ENCODE results near the gene NUP107. TPM values are rescaled to one million over a fixed set of nuclear protein-coding genes. Genes with fewer than 3 reads are reported as not detected.

Gene NUP107
- total RNA-seq, 2 experiments from 2014 or later: 142 to 143 TPM

DNA sequence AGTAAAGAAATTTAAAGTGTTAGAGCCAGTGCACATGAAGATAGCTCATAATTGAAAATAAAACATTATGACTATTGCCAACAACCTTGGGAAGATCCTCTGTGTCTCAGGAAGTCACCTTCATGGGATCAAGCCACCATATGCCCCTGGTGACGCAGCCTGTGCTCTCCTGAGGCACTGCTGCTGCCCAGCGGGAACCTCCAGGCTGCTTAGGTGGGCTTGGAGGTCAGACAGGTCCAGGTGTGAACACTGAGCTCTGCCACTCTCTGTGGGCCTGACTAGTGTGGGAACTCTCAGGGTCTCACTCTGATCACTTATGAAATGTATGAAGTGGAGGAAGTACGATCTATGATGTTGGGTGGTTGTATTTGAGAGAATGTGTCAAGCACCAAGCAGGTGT, 75.9 kb downstream of the NUP107 start:
- intact Hi-C loops (cut with micrococcal nuclease): no loop called here
- no peaks in the 10 kb centered on the region for H3K27me3 Mint-ChIP-seq
- H3K4me3 Mint-ChIP-seq: no peak overlapping the region
- TF ChIP-seq, protein P1, sequence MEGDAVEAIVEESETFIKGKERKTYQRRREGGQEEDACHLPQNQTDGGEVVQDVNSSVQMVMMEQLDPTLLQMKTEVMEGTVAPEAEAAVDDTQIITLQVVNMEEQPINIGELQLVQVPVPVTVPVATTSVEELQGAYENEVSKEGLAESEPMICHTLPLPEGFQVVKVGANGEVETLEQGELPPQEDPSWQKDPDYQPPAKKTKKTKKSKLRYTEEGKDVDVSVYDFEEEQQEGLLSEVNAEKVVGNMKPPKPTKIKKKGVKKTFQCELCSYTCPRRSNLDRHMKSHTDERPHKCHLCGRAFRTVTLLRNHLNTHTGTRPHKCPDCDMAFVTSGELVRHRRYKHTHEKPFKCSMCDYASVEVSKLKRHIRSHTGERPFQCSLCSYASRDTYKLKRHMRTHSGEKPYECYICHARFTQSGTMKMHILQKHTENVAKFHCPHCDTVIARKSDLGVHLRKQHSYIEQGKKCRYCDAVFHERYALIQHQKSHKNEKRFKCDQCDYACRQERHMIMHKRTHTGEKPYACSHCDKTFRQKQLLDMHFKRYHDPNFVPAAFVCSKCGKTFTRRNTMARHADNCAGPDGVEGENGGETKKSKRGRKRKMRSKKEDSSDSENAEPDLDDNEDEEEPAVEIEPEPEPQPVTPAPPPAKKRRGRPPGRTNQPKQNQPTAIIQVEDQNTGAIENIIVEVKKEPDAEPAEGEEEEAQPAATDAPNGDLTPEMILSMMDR (IDR thresholded peaks at IDR 0.05): no peak
- H3K36me3 Mint-ChIP-seq (ENCODE audit: low read depth): peaks cover 13% of the 10 kb centered on the region
- POLR2A ChIA-PET: no interaction called here
- CTCF ChIA-PET: no interaction called here
- H3K27ac Mint-ChIP-seq: no peak overlapping the region
- ATAC-seq (no peak), DNase-seq (no peak)
- H3K4me1 Mint-ChIP-seq (ENCODE audit: low read depth): no peaks in the 10 kb centered on the region
- H3K9me3 Mint-ChIP-seq: no peaks in the 10 kb centered on the region

GRCh38 chr12:68765696-68766095, 78.9 kb downstream of the NUP107 start:
- Mint-ChIP-seq H3K27ac (no peak overlapping the region), H3K27me3 (no peaks in the 10 kb centered on the region), H3K9me3 (no peaks in the 10 kb centered on the region), H3K4me1 (ENCODE audit: low read depth) (no peaks in the 10 kb centered on the region), H3K4me3 (no peak overlapping the region), H3K36me3 (ENCODE audit: low read depth) (peaks cover 8% of the 10 kb centered on the region)
- TF ChIP-seq, protein P1 (IDR thresholded peaks at IDR 0.05): no peak
- ChIA-PET POLR2A (interaction anchor here (0.7 kb wide), 1 partner anchor 370 kb away, joined by 3 read pairs; no protein-coding TSS in a partner anchor), CTCF (no interaction called here)
- ATAC-seq: no peak
- intact Hi-C loops (cut with micrococcal nuclease): no loop called here
- no peak for DNase-seq

DNA sequence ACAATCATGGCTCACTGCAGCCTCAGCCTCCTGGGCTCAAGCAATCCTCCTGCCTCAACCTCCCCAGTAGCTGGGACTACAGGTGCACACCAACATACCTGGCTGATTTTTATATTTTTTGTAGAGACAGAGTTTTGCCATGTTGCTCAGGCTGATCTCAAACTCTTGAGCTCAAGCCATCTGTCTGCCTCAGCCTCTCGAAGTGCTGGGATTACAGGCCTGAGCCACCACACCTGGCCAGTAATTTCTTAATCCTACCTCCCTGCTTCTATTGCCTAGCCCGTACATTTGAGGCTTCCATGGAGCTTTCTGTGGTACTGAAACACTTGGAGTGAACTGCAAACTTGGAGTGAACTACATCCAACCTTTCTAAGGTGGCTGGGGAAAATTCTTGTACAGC, 79.9 kb downstream of the NUP107 start:
- Mint-ChIP-seq H3K9me3 (no peaks in the 10 kb centered on the region), H3K4me3 (no peak overlapping the region), H3K4me1 (ENCODE audit: low read depth) (peaks cover 3% of the 10 kb centered on the region), H3K36me3 (ENCODE audit: low read depth) (peaks cover 6% of the 10 kb centered on the region), H3K27ac (no peak overlapping the region), H3K27me3 (no peaks in the 10 kb centered on the region)
- TF ChIP-seq, protein P1 (IDR thresholded peaks at IDR 0.05): no peak
- intact Hi-C loops (cut with micrococcal nuclease): no loop called here
- ChIA-PET POLR2A (no interaction called here), CTCF (no interaction called here)
- ATAC-seq (no peak), DNase-seq (no peak)

DNA sequence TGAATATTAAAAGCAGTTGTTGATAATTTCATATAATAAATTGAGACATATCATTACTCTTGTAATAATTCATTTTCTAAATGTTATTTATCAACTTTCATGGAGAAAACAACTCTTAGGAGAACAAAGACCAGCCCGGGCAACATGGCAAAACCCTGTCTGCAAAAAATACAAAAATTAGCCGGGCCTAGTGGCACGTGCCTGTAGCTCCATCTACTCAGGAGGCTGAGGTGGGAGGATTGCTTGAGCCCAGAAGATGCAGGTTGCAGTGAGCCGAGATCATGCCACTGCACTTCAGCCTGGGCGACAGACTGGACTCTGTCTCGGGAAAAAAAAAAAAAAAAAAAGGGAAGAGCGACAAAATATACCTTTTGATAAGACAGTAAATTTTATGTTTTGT, 80.4 kb downstream of the NUP107 start:
- ChIA-PET CTCF (interaction anchor here (0.6 kb wide), 1 partner anchor 62 kb away, joined by 3 read pairs; no protein-coding TSS in a partner anchor), POLR2A (no interaction called here)
- peaks cover 5% of the 10 kb centered on the region for H3K36me3 Mint-ChIP-seq (ENCODE audit: low read depth)
- no peaks in the 10 kb centered on the region for H3K27me3 Mint-ChIP-seq
- H3K4me1 Mint-ChIP-seq (ENCODE audit: low read depth): peaks cover 3% of the 10 kb centered on the region
- DNase-seq (no peak), ATAC-seq (no peak)
- TF ChIP-seq, protein P1 (IDR thresholded peaks at IDR 0.05): no peak
- no peak overlapping the region for H3K4me3 Mint-ChIP-seq
- H3K9me3 Mint-ChIP-seq: no peaks in the 10 kb centered on the region
- H3K27ac Mint-ChIP-seq: no peak overlapping the region
- intact Hi-C loops (cut with micrococcal nuclease): no loop called here

- Mint-ChIP-seq H3K27me3 (no peaks in the 10 kb centered on the region), H3K27ac (no peak overlapping the region), H3K4me3 (no peak overlapping the region), H3K4me1 (ENCODE audit: low read depth) (peaks cover 14% of the 10 kb centered on the region), H3K9me3 (no peaks in the 10 kb centered on the region), H3K36me3 (ENCODE audit: low read depth) (peaks cover 5% of the 10 kb centered on the region)
- intact Hi-C loops (cut with micrococcal nuclease): no loop called here
- TF ChIP-seq, protein P1 (IDR thresholded peaks at IDR 0.05): no peak
- POLR2A ChIA-PET: no interaction called here
- CTCF ChIA-PET: no interaction called here
- no peak for ATAC-seq
- no peak for DNase-seq
These were observed 81.7 kb downstream of the NUP107 start for GRCh38 chr12:68768431-68768939.
